CD4-positive, alpha-beta T cell (primary cell): ENCODE results near the gene CERK. TPM values are rescaled to one million over a fixed set of nuclear protein-coding genes. Genes with fewer than 3 reads are reported as not detected.

Experiments used
- ATAC-seq: fragments of 200-7000 bp; cut with Tn5 transposase; one replicate; pipeline ENCODE4 v1.10.0; 2022; ENCODE audit warnings: mild to moderate bottlenecking; ENCODE audit not compliant: poor library complexity
- CTCF ChIA-PET: fragments of 350-600 bp; sonication (Branson Sonifier 250); formaldehyde crosslinking; loops from one replicate; lab custom pipeline; 2021; ENCODE audit warnings: antibody characterized with exemption, inconsistent platforms; lab: Charles Lee
- POLR2A ChIA-PET: fragments of 350-600 bp; sonication (Branson Sonifier 250); formaldehyde crosslinking; loops from one replicate; lab custom pipeline; 2021; ENCODE audit warnings: antibody characterized with exemption, inconsistent platforms; lab: Charles Lee
- DNase-seq, 14 experiments: peaks; one replicate each; pipeline ENCODE4 v3.0.0-alpha.2; 2013 to 2020; ENCODE audit warnings: mixed read lengths in 2 of 14
- H3K27ac ChIP-seq, 2 donors: one replicate each; pipeline versions ENCODE4 v1.5.1 to v1.7.0; 2013; ENCODE audit warnings: low read length in 2 of 2, low read depth in 1 of 2, mild to moderate bottlenecking in 1 of 2
- H3K27me3 ChIP-seq, 2 experiments: 1 replicate in 1 of 2; 2 replicates in 1 of 2; pipeline versions ENCODE4 v1.6.1 to v1.7.0; 2013; ENCODE audit warnings: low read length in 2 of 2, control low read depth in 1 of 2, mild to moderate bottlenecking in 1 of 2, moderate library complexity in 1 of 2; ENCODE audit not compliant: insufficient read depth in 2 of 2, control insufficient read depth in 1 of 2
- H3K36me3 ChIP-seq: one replicate; pipeline ENCODE4 v1.6.1; 2013; ENCODE audit warnings: low read length, control low read depth; ENCODE audit not compliant: insufficient read depth
- H3K4me1 ChIP-seq: one replicate; pipeline ENCODE4 v1.6.1; 2013; ENCODE audit warnings: low read length, control low read depth; ENCODE audit not compliant: insufficient read depth
- H3K4me3 ChIP-seq: one replicate; pipeline ENCODE4 v1.5.1; 2013; ENCODE audit warnings: mild to moderate bottlenecking, low read length, moderate library complexity
- H3K9me3 ChIP-seq, 2 experiments: 1 replicate in 1 of 2; 2 replicates in 1 of 2; pipeline versions ENCODE4 v1.6.1 to v1.7.0; 2013; ENCODE audit warnings: low read length in 2 of 2, mild to moderate bottlenecking in 2 of 2, control low read depth in 1 of 2, moderate library complexity in 1 of 2; ENCODE audit not compliant: control insufficient read depth in 1 of 2, insufficient read depth in 1 of 2
- H3K27ac Mint-ChIP-seq: one replicate; pipeline ENCODE4 v1.8.0; 2020; ENCODE audit warnings: mixed read lengths
- H3K27me3 Mint-ChIP-seq: one replicate; pipeline ENCODE4 v1.8.0; 2021; ENCODE audit warnings: mixed read lengths
- H3K36me3 Mint-ChIP-seq: one replicate; pipeline ENCODE4 v1.8.0; 2021; ENCODE audit warnings: low read depth, mixed read lengths
- H3K4me1 Mint-ChIP-seq: one replicate; pipeline ENCODE4 v1.8.0; 2021; ENCODE audit warnings: low read depth, mixed read lengths
- H3K4me3 Mint-ChIP-seq: one replicate; pipeline ENCODE4 v1.8.0; 2020; ENCODE audit warnings: mild to moderate bottlenecking, mixed read lengths
- H3K9me3 Mint-ChIP-seq: one replicate; pipeline ENCODE4 v1.8.0; 2020; ENCODE audit warnings: mixed read lengths
- intact Hi-C, 2 experiments: fragments of 100-400 bp; cut with DNase I in 1 of 2; cut with micrococcal nuclease in 1 of 2; formaldehyde crosslinking; loops; one replicate each; pipeline versions ENCODE4 v1.15.1 to v1.9.0; 2023 to 2025; cut with DNase I, micrococcal nuclease
- total RNA-seq, 174 experiments: library from RNA in 2 of 174; stranded (reverse) in 2 of 174; gene quantifications; one replicate each; pipeline ENCODE4 v1.2.3 and lab custom pipeline; 2021 to 2026
- TF ChIP-seq, protein P1 (sequence below): fragments of 200-600 bp; IDR thresholded peaks from one replicate; pipeline ENCODE4 v1.8.0; 2022; ENCODE audit warnings: antibody characterized with exemption, mild to moderate bottlenecking

CERK gene
- total RNA-seq, 2 experiments from 2014 or later = 84.6 to 88.5 TPM

DNA sequence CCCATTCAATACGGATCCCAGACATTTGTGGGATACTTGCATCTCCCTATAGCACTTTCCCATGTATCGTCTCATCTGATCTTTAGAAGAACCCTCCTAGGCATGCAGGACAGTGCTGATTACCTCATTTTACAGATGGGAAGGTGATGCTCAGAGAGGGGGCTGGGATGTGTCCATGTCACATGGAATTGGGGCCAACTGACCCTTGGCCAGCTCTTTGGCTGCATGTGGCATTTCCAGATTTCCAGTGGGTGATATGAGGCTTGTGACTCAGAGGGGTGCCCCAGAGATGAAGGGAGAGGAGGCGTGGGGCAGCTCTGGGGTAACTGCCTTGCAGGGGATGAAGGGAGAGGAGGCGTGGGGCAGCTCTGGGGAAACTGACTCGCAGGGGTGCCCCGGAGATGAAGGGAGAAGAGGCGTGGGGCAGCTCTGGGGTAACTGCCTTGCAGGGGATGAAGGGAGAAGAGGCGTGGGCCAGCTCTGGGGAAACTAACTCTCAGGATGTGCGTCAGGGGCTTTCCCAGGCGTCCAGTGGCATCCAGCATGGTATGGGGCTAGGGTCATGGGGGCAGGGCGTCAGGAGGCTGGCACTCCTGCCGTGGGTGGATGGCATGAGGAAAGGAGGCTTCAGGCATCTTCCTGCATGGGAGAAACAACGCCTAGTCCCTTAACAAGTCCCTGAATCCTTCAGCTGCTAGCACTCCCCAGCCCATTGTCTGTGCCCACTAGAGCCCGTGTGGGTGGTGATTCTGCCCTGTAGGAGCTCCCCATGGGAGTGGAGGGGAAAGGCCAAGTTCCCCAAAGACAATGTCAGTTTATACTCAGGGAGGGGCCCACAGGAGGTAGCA is 11.9 kb upstream of the CERK start:
- no peaks in the 10 kb centered on the region for H3K27me3 Mint-ChIP-seq
- Histone ChIP-seq H3K9me3 (no peaks in the 10 kb centered on the region), H3K4me1 (peaks cover 56% of the 10 kb centered on the region), H3K4me3 (peak overlapping the region; percentile 51), H3K36me3 (no peaks in the 10 kb centered on the region), H3K27me3 (no peaks in the 10 kb centered on the region), H3K27ac (peak overlapping the region; percentile 78 to 91)
- DNase-seq (peak in 3 of 14 experiments; percentile 37 to 64 (median 55)), ATAC-seq (no peak)
- H3K4me1 Mint-ChIP-seq = peaks cover 38% of the 10 kb centered on the region
- POLR2A ChIA-PET = interaction anchor here (1.5 to 3.1 kb wide), 6 partner anchors 8 to 49 kb away, joined by 7 to 59 read pairs (median 16); partner anchors contain the start of gene TBC1D22A
- TF ChIP-seq, protein P1, sequence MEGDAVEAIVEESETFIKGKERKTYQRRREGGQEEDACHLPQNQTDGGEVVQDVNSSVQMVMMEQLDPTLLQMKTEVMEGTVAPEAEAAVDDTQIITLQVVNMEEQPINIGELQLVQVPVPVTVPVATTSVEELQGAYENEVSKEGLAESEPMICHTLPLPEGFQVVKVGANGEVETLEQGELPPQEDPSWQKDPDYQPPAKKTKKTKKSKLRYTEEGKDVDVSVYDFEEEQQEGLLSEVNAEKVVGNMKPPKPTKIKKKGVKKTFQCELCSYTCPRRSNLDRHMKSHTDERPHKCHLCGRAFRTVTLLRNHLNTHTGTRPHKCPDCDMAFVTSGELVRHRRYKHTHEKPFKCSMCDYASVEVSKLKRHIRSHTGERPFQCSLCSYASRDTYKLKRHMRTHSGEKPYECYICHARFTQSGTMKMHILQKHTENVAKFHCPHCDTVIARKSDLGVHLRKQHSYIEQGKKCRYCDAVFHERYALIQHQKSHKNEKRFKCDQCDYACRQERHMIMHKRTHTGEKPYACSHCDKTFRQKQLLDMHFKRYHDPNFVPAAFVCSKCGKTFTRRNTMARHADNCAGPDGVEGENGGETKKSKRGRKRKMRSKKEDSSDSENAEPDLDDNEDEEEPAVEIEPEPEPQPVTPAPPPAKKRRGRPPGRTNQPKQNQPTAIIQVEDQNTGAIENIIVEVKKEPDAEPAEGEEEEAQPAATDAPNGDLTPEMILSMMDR = no peak
- no peaks in the 10 kb centered on the region for H3K9me3 Mint-ChIP-seq
- H3K27ac Mint-ChIP-seq = peak overlapping the region; percentile 96
- peak overlapping the region; percentile 73 for H3K4me3 Mint-ChIP-seq
- intact Hi-C loops = loop anchor here (1.0 to 2.0 kb wide), 3 partner anchors 11 to 41 kb away; partner anchors contain the start of gene TBC1D22A (in 1 of the 2)
- CTCF ChIA-PET = interaction anchor here (1.0 to 2.6 kb wide), 4 partner anchors 9 to 56 kb away, joined by 3 to 17 read pairs (median 11); no protein-coding TSS in a partner anchor
- H3K36me3 Mint-ChIP-seq = no peaks in the 10 kb centered on the region

DNA sequence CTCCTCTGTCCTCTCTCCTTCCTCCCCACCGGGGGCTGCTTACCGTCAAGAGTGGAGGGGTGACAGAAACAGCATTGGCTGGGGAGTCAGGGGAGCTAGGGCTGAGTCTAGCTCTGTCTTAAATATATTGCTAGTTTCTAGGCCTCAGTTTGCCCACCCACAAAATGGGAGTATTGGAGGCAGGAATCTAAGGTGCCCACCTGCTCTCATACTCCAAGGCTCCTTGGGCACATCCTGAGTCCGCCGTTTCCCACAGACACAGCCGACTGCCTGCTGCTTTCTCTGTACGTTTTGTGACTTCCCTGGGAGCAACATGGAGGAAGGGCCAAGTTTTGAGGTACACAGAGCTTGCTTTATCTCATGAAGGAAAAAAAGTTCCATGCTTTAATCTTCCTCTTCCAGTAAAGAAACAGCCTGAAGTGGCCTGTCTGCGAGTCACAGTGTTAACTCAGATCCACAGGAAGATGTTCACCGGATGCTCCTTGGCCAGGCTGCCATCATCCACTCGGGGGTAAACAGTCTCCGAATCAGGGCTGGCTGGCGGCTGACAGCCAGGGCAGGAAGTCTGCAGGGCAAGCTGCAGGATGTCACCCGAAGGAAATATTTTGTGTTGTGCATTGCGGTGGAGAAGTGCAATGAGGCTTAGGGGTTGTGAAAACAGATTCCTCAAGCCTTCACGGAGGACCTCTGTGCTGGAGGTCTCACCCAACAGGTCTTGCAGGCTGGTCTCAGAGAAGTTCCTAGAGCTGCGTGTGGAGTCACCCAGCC is 11.0 kb upstream of the CERK start:
- POLR2A ChIA-PET = interaction anchor here (0.6 to 3.1 kb wide), 8 partner anchors 9 to 1586 kb away, joined by 3 to 59 read pairs (median 12); partner anchors contain the start of genes NUP50 and TBC1D22A
- CTCF ChIA-PET = interaction anchor here (1.0 to 2.6 kb wide), 4 partner anchors 10 to 57 kb away, joined by 3 to 17 read pairs (median 11); no protein-coding TSS in a partner anchor
- Histone ChIP-seq H3K27me3 (no peaks in the 10 kb centered on the region), H3K9me3 (no peaks in the 10 kb centered on the region), H3K4me1 (peaks cover 50% of the 10 kb centered on the region), H3K36me3 (no peaks in the 10 kb centered on the region), H3K27ac (peak overlapping the region; percentile 78 to 91), H3K4me3 (peak overlapping the region; percentile 51)
- Mint-ChIP-seq H3K27me3 (no peaks in the 10 kb centered on the region), H3K27ac (peak overlapping the region; percentile 96), H3K4me3 (peak overlapping the region; percentile 73), H3K4me1 (peaks cover 34% of the 10 kb centered on the region), H3K9me3 (no peaks in the 10 kb centered on the region), H3K36me3 (no peaks in the 10 kb centered on the region)
- peak; percentile 63 to 86 (median 80) for DNase-seq
- peak; percentile 97 for ATAC-seq
- TF ChIP-seq, protein P1 = no peak
- intact Hi-C loops = loop anchor here (1.0 to 2.0 kb wide), 3 partner anchors 10 to 42 kb away; partner anchors contain the start of gene TBC1D22A (in 1 of the 2)
